Measurements from ENCODE around the gene USP48. TPM values are rescaled to one million over a fixed set of nuclear protein-coding genes. Genes with fewer than 3 reads are reported as not detected.
"Not testable (repeated sequence)": the region's sequence is repeated elsewhere in the genome, so short reads cannot be mapped to it uniquely, and the experiment has no call there.

USP48 gene
- total RNA-seq, 1 donor from 2014 or later: 45.7 TPM

GRCh38 chr1:21814981-21815582, 32.1 kb upstream of the USP48 start:
- DNase-seq (ENCODE audit: low read depth in 2 of 2): no peak

GRCh38 chr1:21814241-21814918, 31.4 kb upstream of the USP48 start:
- DNase-seq (ENCODE audit: low read depth in 2 of 2): no peak

- DNase-seq (ENCODE audit: low read depth in 2 of 2): no peak
Measured at GRCh38 chr1:21813542-21813941, 30.6 kb upstream of the USP48 start.

- peak in 1 of 2 donors; percentile 34 for DNase-seq (ENCODE audit: low read depth in 2 of 2)
Measured at GRCh38 chr1:21811875-21812305, 28.9 kb upstream of the USP48 start, which contains the start of gene LDLRAD2. Gene LDLRAD2 (plus strand): TSS chr1:21812265. CDS start chr1:21812452, 187 bp downstream.

- no peak for DNase-seq (ENCODE audit: low read depth in 2 of 2)
Measured at GRCh38 chr1:21804536-21804935, 21.6 kb upstream of the USP48 start.

GRCh38 chr1:21801100-21801499, 18.2 kb upstream of the USP48 start:
- DNase-seq (ENCODE audit: low read depth in 2 of 2): no peak

DNA sequence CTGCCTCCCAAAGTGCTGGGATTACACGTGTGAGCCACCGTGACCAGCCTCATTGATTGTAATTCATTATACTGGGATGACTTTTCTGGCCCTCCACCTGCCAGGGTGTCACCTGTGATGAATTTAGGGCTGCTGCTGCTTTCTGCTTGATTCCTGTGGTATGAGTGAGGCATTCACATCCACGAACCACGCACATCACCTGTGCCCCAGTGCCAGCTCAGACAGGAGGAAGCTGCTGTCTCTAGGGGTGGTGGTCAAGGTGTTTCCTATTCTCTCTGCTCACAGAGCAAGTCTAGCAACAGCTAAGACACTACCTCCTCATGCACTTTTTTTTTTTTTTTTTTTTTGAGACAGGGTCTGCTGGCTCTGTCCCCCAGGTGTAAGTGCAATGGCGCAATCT, 16.8 kb upstream of the USP48 start:
- DNase-seq (ENCODE audit: low read depth in 2 of 2): no peak

DNA sequence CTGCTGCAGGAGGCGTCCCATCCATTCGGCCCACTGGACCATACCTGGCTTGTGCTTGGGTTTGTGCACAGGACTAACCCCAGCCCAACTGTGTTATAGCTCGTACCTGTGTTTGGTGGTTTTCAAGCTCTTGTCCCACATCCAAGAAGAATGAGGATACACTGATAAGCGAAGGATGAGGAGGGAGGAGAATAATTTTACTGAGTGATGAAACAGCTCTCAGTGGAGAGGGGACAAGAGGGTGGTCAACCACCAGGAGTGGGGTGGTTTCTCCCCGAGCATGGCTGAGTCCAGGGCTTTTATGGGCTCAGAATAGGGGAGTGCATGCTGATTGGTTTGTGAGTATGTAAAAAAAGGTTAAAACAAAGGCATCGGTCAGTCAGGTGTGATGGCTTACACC, 12.1 kb upstream of the USP48 start:
- DNase-seq (ENCODE audit: low read depth in 2 of 2): no peak

DNA sequence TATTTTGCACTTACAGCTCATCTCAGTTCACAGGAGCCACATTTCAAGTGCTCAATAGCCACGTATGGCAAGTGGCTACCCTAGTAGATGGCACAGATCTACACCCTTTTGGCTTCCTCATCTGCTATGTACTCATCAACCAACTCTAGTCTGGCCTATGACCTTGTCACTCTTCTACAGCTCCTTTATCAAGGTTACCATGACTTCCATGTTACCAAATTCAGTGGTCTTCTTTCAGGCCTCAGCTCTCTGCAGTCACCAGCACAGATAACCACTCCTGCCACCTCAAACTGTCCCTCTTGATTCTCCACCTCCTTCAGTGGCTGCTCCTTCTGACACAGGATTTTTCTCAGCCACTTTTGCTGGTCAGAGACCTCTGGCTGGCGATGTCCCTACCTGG, 11.7 kb upstream of the USP48 start:
- DNase-seq (ENCODE audit: low read depth in 2 of 2): no peak

DNA sequence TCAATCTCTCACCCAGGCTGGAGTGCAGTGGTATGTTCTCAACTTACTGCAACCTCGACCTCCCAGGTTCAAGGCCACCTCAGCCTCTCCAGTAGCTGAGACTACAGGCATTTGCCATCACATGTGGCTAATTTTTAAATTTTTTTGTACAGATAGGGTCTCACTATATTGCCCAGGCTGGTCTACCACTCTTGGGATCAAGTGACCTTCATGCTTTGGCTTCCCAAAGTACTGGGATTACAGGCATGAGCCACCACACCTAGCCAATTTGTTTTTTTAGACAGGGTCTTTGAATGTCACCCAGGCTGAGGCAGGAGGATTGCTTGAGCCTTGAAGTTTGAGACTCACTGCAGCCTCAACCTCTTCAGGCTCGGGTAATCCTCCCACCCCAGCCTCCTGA, 10.2 kb upstream of the USP48 start:
- no peak for DNase-seq (ENCODE audit: low read depth in 2 of 2)

DNA sequence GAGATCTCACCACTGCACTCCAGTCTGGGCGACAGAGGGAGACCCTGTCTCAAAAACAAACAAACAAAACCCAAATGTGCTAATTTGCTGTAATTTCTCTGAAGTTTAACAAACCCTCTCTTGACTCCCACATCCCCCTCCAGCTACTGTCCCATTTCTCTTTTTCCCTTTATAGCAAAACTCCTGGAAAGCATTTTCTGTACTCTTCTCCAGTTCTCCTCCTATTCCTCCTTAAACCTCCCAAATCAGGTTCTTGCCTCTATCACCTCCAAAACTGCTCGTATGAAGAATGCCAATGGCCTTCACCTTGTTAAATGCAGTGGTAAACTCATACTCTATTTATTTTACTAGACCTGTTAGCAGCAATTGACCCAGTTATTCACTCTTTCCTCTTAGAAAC, 3.7 kb upstream of the USP48 start:
- no peak for DNase-seq (ENCODE audit: low read depth in 2 of 2)

DNA sequence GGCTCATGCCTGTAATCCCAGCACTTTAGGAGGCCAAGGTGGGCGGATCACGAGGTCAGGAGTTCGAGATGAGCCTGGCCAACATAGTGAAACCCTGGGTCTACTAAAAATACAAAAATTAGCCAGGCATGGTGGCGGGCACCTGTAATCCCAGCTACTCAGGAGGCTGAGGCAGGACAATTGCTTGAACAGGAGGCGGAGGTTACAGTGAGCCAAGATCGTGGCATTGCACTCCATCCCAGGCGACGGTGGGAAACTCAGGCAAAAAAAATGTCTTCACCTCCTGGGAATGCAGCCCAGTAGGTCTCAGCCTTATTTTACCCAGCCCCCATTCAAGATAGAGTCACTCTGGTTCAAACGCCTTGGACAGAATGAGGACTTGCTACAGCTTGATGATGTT, 2.8 kb upstream of the USP48 start:
- DNase-seq (ENCODE audit: low read depth in 2 of 2): not testable (repeated sequence)

GRCh38 chr1:21783679-21784603, 992 bp upstream of the USP48 start:
- no peak for DNase-seq (ENCODE audit: low read depth in 2 of 2)

DNA sequence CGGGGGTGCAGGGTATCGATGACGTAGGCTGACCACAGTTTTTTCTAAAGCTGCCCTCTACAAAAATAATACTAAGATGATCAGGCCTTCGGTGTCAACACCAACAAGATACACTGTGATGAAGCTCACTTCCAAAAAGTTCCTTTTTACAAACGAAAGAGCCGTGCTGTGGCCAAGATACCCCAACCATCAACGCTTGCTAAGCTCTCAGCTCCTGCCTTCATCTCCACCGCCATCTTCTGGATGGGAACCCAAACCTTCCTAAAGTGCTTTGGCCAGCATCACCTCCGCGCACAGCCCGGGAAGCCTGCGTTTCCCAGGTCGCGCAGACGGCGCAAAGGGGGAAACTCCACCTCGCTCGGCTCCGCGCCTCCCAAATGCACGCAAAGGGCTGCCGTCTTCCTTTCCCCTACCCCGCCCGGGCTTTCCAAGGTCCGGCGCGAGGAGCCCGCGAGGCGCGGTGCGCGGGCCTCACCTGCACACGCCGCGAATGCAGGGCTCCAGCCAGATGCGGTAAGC, 541 bp downstream of the USP48 start:
- peak; percentile 51 to 83 for DNase-seq (ENCODE audit: low read depth in 2 of 2)

DNA sequence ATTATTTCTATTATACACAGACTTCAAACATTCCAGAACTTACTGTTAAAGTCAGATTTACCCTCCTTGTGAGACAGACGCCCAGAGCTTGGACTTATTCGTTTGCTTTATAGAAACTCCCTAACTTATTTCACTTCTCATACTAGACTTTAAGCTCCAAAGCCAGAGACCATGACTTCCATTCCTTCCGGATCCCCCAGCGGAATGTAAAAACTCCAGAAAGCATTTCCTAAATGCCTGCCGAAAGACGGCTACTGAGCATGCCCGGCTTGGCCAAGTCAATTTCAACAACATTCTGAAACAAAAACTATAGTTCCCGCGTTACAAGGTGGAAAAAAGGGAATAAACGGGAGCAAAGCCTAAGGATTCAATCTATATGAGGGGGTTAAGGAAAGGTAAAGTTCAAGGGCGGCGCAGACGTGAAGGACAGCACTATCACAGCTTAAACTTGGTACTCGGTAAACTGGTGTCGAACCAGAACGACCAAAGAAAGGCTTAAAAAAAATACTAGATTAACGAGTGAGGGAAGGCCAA, 1.1 kb downstream of the USP48 start:
- DNase-seq (ENCODE audit: low read depth in 2 of 2): peak; percentile 39 to 78

- peak; percentile 88 to 94 for DNase-seq (ENCODE audit: low read depth in 2 of 2)
Measured at GRCh38 chr1:21779613-21780521, 3.1 kb downstream of the USP48 start.

- DNase-seq (ENCODE audit: low read depth in 2 of 2): no peak
Measured at GRCh38 chr1:21778405-21778727, 4.6 kb downstream of the USP48 start.

GRCh38 chr1:21776925-21777324, 6.0 kb downstream of the USP48 start:
- DNase-seq (ENCODE audit: low read depth in 2 of 2): not testable (repeated sequence)

- no peak for DNase-seq (ENCODE audit: low read depth in 2 of 2)
Measured at GRCh38 chr1:21775985-21776562, 6.9 kb downstream of the USP48 start.

DNA sequence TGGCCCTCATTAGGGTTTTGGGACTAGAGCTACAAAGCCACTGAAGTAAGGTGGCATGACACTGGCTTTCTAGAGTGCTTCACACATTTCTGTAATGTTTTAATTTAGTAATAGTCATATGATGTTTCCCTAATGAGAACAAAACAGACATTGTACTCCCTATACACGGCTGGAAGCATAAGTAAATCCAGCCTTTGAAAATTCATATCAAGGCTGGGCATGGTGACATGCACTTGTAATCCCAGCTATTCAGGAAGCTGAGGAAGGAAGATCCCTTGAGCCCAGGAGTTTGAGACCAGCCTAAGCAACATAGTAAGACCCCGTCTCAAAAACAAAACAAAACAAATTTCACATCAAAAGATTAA, 7.4 kb downstream of the USP48 start:
- peak in 1 of 2 donors; percentile 45 for DNase-seq (ENCODE audit: low read depth in 2 of 2)

All from dermis microvascular lymphatic vessel endothelial cell (primary cell).